Liver (tissue), 9 donors: ENCODE measurements around the gene PSMG3. TPM values are rescaled to one million over a fixed set of nuclear protein-coding genes. Genes with fewer than 3 reads are reported as not detected.

Experiments
- DNase-seq: peaks from one replicate; pipeline ENCODE4 v3.0.0-alpha.2; 2017; ENCODE audit warnings: low spot score
- H3K27ac ChIP-seq, 2 donors: one replicate each; pipeline ENCODE4 v1.7.0; 2013; ENCODE audit warnings: inconsistent platforms in 2 of 2, low read length in 2 of 2, control low read depth in 1 of 2, low read depth in 1 of 2, mild to moderate bottlenecking in 1 of 2
- H3K27me3 ChIP-seq, 4 donors: one replicate each; pipeline versions ENCODE4 v1.6.1 to v1.7.0; 2013; ENCODE audit warnings: low read length in 3 of 4, inconsistent platforms in 1 of 4, mild to moderate bottlenecking in 1 of 4, moderate library complexity in 1 of 4; ENCODE audit not compliant: control insufficient read depth in 4 of 4, insufficient read depth in 4 of 4
- H3K36me3 ChIP-seq, 4 donors: one replicate each; pipeline versions ENCODE4 v1.6.1 to v1.7.0; 2013; ENCODE audit warnings: low read length in 3 of 4, mild to moderate bottlenecking in 3 of 4, low read depth in 1 of 4, moderate library complexity in 1 of 4; ENCODE audit not compliant: control insufficient read depth in 4 of 4, insufficient read depth in 3 of 4
- H3K4me1 ChIP-seq, 4 donors: one replicate each; pipeline versions ENCODE4 v1.6.1 to v1.7.0; 2013; ENCODE audit warnings: low read length in 3 of 4, mild to moderate bottlenecking in 3 of 4, moderate library complexity in 1 of 4; ENCODE audit not compliant: control insufficient read depth in 4 of 4, insufficient read depth in 4 of 4
- H3K4me3 ChIP-seq, 3 donors: one replicate each; pipeline versions ENCODE4 v1.6.1 to v1.7.0; 2013; ENCODE audit warnings: low read length in 3 of 3, control low read depth in 1 of 3, low read depth in 1 of 3, mild to moderate bottlenecking in 1 of 3
- H3K9ac ChIP-seq, 2 donors: one replicate each; pipeline ENCODE4 v1.7.0; 2013; ENCODE audit warnings: low read length in 2 of 2, mild to moderate bottlenecking in 2 of 2, moderate library complexity in 2 of 2, control low read depth in 1 of 2, low read depth in 1 of 2
- H3K9me3 ChIP-seq, 4 donors: one replicate each; pipeline versions ENCODE4 v1.6.1 to v1.7.0; 2013; ENCODE audit warnings: low read length in 3 of 4; ENCODE audit not compliant: control insufficient read depth in 4 of 4
- CTCF ChIP-seq: fragments of 150-350 bp; IDR thresholded peaks from 2 replicates; pipeline ENCODE4 v1.5.1; 2017; ENCODE audit warnings: improper control_type of control experiment, low read depth, low read length; ENCODE audit not compliant: missing input control
- EGR1 ChIP-seq, 2 donors: IDR thresholded peaks; 2 replicates each; pipeline ENCODE4 v1.6.1; 2016 to 2018; ENCODE audit warnings: antibody characterized with exemption in 2 of 2, low read depth in 2 of 2
- FOXA1 ChIP-seq: IDR thresholded peaks from 2 replicates; pipeline ENCODE4 v1.6.1; 2016; ENCODE audit warnings: antibody characterized with exemption
- FOXA2 ChIP-seq: IDR thresholded peaks from 2 replicates; pipeline ENCODE4 v1.6.1; 2016; ENCODE audit warnings: antibody characterized with exemption
- GABPA ChIP-seq, 2 donors: IDR thresholded peaks in 1 of 2; conservative IDR thresholded peaks in 1 of 2; 2 replicates each; pipeline ENCODE4 v1.6.1; 2016; ENCODE audit warnings: antibody characterized with exemption in 2 of 2, mild to moderate bottlenecking in 1 of 2, moderate library complexity in 1 of 2
- HNF4A ChIP-seq, 2 donors: conservative IDR thresholded peaks; 2 replicates each; pipeline ENCODE4 v1.6.1; 2016; ENCODE audit warnings: antibody characterized with exemption in 2 of 2, mild to moderate bottlenecking in 2 of 2
- HNF4G ChIP-seq: IDR thresholded peaks from 2 replicates; pipeline ENCODE4 v1.6.1; 2016; ENCODE audit warnings: antibody characterized with exemption
- JUND ChIP-seq, 2 donors: IDR thresholded peaks; 2 replicates each; pipeline ENCODE4 v1.6.1; 2016; ENCODE audit warnings: antibody characterized with exemption in 2 of 2
- NR2F2 ChIP-seq: IDR thresholded peaks from 2 replicates; pipeline ENCODE4 v1.6.1; 2016; ENCODE audit warnings: antibody characterized with exemption
- RAD21 ChIP-seq, 2 donors: IDR thresholded peaks; 2 replicates each; pipeline ENCODE4 v1.6.1; 2016; ENCODE audit warnings: antibody characterized with exemption in 2 of 2, mild to moderate bottlenecking in 2 of 2
- RXRA ChIP-seq, 2 donors: IDR thresholded peaks; 2 replicates each; pipeline ENCODE4 v1.6.1; 2017 to 2018; ENCODE audit warnings: antibody characterized with exemption in 2 of 2, mild to moderate bottlenecking in 1 of 2
- SP1 ChIP-seq: IDR thresholded peaks from 2 replicates; pipeline ENCODE4 v1.6.1; 2018; ENCODE audit warnings: antibody characterized with exemption, mild to moderate bottlenecking
- TAF1 ChIP-seq: conservative IDR thresholded peaks from 2 replicates; pipeline ENCODE4 v1.6.1; 2016; ENCODE audit warnings: antibody characterized with exemption, mild to moderate bottlenecking
- YY1 ChIP-seq: IDR thresholded peaks from 2 replicates; pipeline ENCODE4 v1.6.1; 2016; ENCODE audit warnings: antibody characterized with exemption, mild to moderate bottlenecking
- ZBTB33 ChIP-seq: IDR thresholded peaks from 2 replicates; pipeline ENCODE4 v1.6.1; 2016; ENCODE audit warnings: antibody characterized with exemption
- WGBS: extraction: QIAGEN DNeasy Blood & Tissue Kit; methylation state at CpG from one replicate; pipeline ENCODE4 v1.1.7; 2013; 5-methylcytosine and 5-hydroxymethylcytosine counted together
- polyA plus RNA-seq, 2 donors: library from polyadenylated mRNA; stranded (reverse) in 1 of 2; unstranded in 1 of 2; fragments of 200-250 nt in 1 of 2; fragments of >200 nt in 1 of 2; fragmentation: Nextera tagmentation in 1 of 2; extraction: Ambion mirVana in 1 of 2; gene quantifications; one replicate each; pipeline versions ENCODE4 v1.2.1 to v1.2.3, GENCODE V29; 2013 to 2015
- total RNA-seq, 2 donors: library from RNA; depleted of rRNA; stranded (reverse); fragments of >200 nt; gene quantifications; one replicate each; pipeline ENCODE4 v1.2.3, GENCODE V29; 2014
- TF ChIP-seq, protein P1 (sequence below): IDR thresholded peaks from 2 replicates; pipeline ENCODE4 v1.6.1; 2016; ENCODE audit warnings: antibody characterized with exemption, mild to moderate bottlenecking
- TF ChIP-seq, protein P2 (sequence below): IDR thresholded peaks from 2 replicates; pipeline ENCODE4 v1.6.1; 2016; ENCODE audit warnings: antibody characterized with exemption
- TF ChIP-seq, protein P3 (sequence below): IDR thresholded peaks from 2 replicates; pipeline ENCODE4 v1.6.1; 2016; ENCODE audit warnings: antibody characterized with exemption
- donor health status: healthy.
- donor health status: healthy.
- donor health status: healthy.
- donor health status: healthy.
- donor health status: healthy.

Gene PSMG3
- total and polyA plus RNA-seq, 4 donors = 10.1 to 22.4 (median 15.7) TPM

- no peak for TF ChIP-seq FOXA2
- no peak for TF ChIP-seq RXRA (IDR thresholded peaks at IDR 0.05)
- TF ChIP-seq, protein P1, sequence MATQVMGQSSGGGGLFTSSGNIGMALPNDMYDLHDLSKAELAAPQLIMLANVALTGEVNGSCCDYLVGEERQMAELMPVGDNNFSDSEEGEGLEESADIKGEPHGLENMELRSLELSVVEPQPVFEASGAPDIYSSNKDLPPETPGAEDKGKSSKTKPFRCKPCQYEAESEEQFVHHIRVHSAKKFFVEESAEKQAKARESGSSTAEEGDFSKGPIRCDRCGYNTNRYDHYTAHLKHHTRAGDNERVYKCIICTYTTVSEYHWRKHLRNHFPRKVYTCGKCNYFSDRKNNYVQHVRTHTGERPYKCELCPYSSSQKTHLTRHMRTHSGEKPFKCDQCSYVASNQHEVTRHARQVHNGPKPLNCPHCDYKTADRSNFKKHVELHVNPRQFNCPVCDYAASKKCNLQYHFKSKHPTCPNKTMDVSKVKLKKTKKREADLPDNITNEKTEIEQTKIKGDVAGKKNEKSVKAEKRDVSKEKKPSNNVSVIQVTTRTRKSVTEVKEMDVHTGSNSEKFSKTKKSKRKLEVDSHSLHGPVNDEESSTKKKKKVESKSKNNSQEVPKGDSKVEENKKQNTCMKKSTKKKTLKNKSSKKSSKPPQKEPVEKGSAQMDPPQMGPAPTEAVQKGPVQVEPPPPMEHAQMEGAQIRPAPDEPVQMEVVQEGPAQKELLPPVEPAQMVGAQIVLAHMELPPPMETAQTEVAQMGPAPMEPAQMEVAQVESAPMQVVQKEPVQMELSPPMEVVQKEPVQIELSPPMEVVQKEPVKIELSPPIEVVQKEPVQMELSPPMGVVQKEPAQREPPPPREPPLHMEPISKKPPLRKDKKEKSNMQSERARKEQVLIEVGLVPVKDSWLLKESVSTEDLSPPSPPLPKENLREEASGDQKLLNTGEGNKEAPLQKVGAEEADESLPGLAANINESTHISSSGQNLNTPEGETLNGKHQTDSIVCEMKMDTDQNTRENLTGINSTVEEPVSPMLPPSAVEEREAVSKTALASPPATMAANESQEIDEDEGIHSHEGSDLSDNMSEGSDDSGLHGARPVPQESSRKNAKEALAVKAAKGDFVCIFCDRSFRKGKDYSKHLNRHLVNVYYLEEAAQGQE = no peak
Observed at GRCh38 chr7:1547777-1548437, 21.9 kb downstream of the PSMG3 start (continued).

DNA sequence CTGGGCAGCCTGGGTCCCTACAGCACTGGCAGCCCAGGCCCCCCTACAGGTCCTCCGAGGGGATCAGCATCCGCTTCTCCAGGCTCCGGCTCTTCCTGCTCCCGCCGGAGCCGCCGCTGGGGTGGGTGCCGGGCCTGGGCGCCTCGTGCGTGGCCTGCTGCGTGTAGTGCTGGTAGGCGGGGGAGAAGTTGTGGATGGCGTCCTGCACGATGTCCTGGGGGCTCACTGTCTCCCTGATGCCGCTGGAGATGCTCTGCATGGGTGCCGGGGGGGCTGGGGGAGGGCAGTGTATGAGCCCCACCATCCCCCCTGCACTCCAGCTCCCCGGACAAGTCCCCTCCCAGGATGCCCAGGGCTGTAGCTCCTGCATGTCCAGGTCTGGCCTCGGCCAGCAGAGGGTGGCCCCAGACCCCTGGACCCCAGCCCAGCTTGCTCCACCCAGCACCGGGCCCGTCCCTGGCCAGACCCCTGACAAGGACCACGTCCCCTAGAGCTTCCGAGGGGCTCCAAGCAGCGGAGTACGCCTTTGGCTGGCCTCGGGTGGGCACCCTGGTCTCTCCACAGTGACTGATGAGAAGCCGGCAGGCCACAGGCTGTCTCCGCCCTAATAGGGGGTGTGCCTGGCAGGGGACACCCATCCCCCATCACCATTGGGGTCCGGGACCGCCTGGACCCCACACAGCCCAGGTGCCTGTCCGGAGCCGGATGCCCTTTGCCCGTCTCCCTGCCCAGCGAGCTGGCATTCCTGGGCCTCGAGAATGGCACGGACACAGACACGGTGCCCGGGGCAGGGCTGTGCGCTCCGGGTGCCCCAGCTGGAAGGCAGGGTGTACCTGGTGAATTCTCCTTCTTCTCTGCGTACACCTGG is 22.7 kb downstream of the PSMG3 start:
- H3K36me3 ChIP-seq = peaks cover 0 to 20% (median 10%) of the 10 kb centered on the region in 4 donors
- WGBS = 91% methylated on average over 41 of the region's 41 CpGs

More for the DNA sequence above, 22.7 kb downstream of the PSMG3 start:
- TF ChIP-seq, protein P2, sequence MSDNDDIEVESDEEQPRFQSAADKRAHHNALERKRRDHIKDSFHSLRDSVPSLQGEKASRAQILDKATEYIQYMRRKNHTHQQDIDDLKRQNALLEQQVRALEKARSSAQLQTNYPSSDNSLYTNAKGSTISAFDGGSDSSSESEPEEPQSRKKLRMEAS = no peak
- no peak for TF ChIP-seq NR2F2
- no peak for TF ChIP-seq HNF4A (conservative IDR thresholded peaks at IDR 0.05)
- TF ChIP-seq CTCF = no peak
- no peak for TF ChIP-seq FOXA2
- no peak for TF ChIP-seq HNF4G
- no peak for TF ChIP-seq GABPA (IDR thresholded peaks at IDR 0.05 in 1 of 2, conservative IDR thresholded peaks at IDR 0.05 in 1 of 2)
- TF ChIP-seq ZBTB33 = no peak
- no peak for TF ChIP-seq SP1
- TF ChIP-seq YY1 = no peak
- TF ChIP-seq RXRA (IDR thresholded peaks at IDR 0.05) = no peak
- no peak for TF ChIP-seq EGR1 (IDR thresholded peaks at IDR 0.05; ENCODE audit: low read depth in 2 of 2)
- TF ChIP-seq JUND (IDR thresholded peaks at IDR 0.05) = no peak
- TF ChIP-seq RAD21 (IDR thresholded peaks at IDR 0.05) = no peak
- TF ChIP-seq FOXA1 = no peak
- TF ChIP-seq, protein P3, sequence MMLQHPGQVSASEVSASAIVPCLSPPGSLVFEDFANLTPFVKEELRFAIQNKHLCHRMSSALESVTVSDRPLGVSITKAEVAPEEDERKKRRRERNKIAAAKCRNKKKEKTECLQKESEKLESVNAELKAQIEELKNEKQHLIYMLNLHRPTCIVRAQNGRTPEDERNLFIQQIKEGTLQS = no peak
- TF ChIP-seq, protein P1 = no peak
- no peak for TF ChIP-seq TAF1
- no peaks in the 10 kb centered on the region for H3K27me3 ChIP-seq
- H3K9me3 ChIP-seq = no peaks in the 10 kb centered on the region
- H3K27ac ChIP-seq = no peak overlapping the region
- H3K4me1 ChIP-seq = no peaks in the 10 kb centered on the region
- no peak overlapping the region for H3K9ac ChIP-seq
- DNase-seq = no peak
- H3K4me3 ChIP-seq = no peak overlapping the region
